Islet of Langerhans (tissue), 1 donor: Measurements from ENCODE around the gene TOP3B.
"Not testable (repeated sequence)": the region's sequence is repeated elsewhere in the genome, so short reads cannot be mapped to it uniquely, and the experiment has no call there.

Source experiments
- FAIRE-seq: peaks from one replicate; lab custom pipeline; 2011; peaks lifted over from hg19 to GRCh38; lab: Jason Lieb, UNC

TOP3B gene

DNA sequence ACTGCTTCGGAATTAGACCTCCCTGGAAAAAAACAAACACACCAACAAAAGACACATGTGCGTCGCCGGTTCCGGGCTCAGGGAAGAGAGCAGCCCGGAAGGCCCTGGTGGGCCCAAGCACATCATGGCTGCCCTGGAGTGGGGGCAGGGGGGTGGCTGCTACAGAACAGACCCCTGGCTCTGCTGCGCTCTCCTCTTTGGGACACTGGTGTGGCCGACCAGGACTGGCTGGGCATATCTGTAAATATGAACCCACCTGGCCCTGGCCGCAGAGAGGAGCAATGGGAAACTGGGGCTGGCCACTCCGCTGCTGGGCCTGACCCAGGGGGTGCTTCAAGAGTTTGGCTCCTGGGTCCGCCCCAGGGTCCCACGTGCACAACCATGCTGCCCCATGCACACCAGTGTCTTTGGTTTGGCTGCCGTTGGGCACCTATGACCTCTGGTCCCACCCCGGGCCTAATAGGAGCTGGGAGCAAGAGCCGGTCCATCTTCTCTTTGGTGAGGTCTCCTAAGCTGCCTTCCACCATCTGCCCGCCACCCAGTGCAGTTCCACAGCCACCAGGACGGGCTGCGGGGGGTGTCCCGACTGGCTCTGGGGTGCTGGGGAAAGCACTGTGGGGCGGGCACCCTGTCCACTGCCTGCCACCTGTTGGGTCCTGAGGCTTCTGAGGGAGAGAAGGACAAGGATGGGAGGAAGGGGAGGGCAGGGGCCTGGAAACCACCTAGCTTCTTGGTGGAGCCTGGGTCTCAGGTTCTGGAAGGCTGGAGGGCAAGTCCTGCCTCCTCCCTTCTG lies 60.0 kb downstream of the TOP3B start:
- FAIRE-seq, result no peak

- FAIRE-seq, result no peak
These were observed 60.9 kb downstream of the TOP3B start for GRCh38 chr22:21921729-21922128.

GRCh38 chr22:21921184-21921721 lies 61.3 kb downstream of the TOP3B start:
- FAIRE-seq, result no peak

- FAIRE-seq, result no peak
These were observed 62.0 kb downstream of the TOP3B start for GRCh38 chr22:21920341-21921183.

GRCh38 chr22:21919526-21920307 lies 62.9 kb downstream of the TOP3B start:
- no peak for FAIRE-seq

DNA sequence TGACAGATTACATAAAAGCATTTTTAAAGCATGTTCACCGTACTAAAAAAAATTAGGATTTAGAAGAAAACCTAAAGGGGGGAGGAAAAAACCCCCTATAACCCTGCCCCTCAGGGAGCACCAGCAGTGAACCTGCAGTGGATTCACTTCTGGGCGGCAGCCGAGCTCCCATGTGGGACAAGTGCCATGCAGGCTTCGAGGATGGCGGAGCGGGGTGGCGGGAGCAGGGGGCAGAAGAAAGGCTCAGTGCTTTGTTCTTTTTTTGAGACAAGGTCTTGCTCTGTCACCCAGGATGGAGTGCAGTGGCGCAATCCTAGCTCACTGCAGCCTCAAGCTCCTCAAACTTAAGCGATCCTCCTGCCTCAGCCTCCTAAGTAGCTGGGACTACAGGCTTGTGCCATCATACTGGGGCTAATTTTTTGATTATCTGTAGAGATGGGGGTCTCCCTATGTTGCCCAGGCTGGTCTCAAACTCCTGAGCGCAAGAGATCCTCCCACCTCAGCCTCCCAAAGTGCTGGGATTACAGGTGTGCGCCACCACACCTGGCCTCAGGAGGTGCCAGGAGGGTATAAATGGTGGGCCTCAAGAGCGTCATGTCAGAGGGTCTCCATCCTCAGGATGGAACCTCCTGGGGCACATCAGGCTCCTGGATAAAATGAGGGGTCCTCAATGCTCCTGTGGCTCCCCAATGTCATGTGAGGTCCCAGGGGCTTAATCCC lies 64.0 kb downstream of the TOP3B start:
- no peak for FAIRE-seq

DNA sequence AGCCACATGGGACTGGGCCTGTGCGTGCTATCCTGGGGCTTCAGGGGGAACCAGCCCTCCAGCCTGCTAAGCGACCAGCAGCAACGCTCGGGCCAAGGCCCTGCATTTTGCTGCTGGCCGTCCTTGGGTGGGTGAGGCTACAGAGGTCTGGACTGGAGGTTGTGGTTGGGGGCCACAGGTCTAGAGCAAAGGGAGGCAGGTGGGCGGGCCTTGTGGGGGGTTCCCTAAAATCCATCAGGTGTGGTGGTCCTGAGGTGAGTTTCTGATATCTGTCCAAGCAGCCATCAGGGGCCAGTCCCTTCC lies 64.7 kb downstream of the TOP3B start:
- no peak for FAIRE-seq

DNA sequence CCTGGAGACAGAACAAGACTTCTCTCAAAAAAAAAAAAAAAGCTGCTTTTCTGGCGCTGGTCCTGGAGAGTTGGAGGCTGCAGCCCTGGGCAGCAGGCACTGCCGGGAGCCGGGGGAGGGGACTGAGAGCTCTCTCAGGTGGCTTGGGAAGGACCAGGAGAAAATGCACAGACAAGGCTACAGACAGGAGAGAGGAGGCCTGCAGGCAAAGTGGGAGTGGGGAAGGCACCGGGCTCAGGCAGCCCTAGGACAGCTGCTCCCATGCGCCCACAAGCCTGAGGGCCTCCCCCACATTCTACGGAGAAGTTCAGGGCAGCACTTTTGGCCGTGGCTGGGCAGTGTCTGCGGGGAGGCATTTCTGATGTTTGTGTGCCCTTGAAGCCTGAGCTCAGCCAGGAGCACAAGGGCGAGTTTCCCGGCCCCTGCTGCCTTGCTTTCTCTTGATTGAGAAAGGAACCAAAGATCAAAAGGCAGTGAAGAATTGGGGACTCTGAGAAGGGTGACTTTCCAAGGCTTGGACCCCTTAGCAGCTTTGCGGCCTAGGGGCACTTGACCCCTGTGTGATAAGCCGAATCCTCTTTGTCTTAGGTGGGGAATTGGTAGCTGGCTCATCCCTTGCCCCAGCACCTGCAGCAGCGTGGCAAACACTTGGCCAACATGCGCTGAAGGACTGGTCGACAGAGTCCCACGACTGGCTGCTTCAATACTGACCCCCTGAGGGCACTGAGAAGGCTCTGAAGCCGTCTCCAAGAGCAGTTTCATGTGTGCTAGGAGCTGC lies 65.2 kb downstream of the TOP3B start:
- no peak for FAIRE-seq

DNA sequence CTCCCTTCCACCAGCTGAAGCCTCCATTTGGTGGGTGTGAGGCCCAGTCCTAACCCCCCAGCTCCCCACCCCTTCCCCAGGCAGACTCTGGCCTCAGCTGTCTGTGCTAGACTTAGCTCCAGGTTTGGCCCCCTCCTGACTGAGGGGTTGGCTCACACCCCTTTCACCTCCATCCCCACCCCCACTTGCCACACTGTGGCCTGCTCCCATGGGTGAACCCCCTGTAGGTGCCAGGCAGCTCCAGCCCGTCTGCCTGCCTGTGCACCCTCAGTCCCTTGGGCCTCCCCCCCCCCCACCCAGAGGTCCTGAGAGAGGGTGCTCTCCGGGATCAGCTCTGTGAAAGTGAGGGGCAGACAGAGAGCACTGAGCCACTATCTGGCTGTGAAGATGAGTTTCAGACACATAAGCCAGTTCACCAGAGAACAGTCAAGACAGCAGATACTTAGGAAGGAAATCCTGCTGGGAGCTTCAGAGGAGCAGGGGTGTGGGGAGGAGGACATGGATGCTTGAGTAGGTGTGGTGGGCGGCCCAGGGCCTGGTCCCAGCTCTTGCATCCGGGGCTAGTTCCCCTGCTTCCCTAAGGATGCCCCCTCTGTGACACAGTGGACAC lies 66.2 kb downstream of the TOP3B start:
- FAIRE-seq, result no peak

DNA sequence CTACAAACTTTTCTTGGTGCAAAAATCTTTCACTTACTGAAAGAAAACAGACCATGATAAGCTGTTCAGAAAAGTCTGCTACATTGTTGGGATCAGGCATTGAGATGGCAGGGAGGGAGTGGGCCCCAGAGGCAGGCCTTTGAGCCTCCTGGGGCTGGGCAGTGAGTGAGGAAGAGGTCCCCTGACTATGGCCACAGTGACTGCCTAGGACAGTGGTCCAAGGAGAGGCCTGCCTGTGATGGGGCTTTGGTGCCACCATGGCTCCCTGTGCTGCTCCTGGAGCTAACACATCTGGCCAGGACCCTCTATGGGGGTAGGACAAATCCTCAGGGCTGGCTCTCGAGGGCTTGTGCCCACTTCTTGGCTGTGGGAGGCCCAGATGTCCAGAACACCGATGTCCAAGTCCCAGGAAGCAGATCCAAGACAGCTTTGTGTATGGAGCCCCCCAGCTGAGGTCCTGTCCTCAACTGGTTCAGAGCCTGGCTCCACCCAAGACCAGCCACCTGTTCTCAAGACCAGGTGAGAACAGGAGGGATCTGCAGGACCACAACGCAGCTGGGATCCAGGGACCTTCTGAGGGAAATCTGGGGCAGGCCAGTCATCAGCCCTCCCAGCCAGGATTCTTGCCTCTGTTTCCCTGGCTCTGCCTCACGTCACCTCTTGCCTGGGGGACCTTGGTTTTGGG lies 66.8 kb downstream of the TOP3B start:
- FAIRE-seq, result no peak

- FAIRE-seq, result not testable (repeated sequence)
These were observed 68.4 kb downstream of the TOP3B start for GRCh38 chr22:21914033-21914642.

GRCh38 chr22:21910367-21910766 lies 72.2 kb downstream of the TOP3B start:
- FAIRE-seq, result not testable (repeated sequence)

- FAIRE-seq, result no peak
These were observed 72.7 kb downstream of the TOP3B start for GRCh38 chr22:21909871-21910270.

GRCh38 chr22:21907638-21908522 lies 74.7 kb downstream of the TOP3B start:
- FAIRE-seq, result no peak
